Measurements from ENCODE around the gene ADGRL3. TPM values are rescaled to one million over a fixed set of nuclear protein-coding genes. Genes with fewer than 3 reads are reported as not detected.

The ADGRL3 gene
- polyA plus RNA-seq, 1 experiment, result 0.35 TPM

- H3K27me3 ChIP-seq (ENCODE audit: control insufficient read depth, insufficient read depth, low read length), result no peaks in the 10 kb centered on the region
- H3K4me3 ChIP-seq (ENCODE audit: low read depth, low read length), result no peak overlapping the region
- no peak for TF ChIP-seq CTCF (IDR thresholded peaks at IDR 0.05; ENCODE audit: low read depth, low read length)
- CTCF ChIA-PET, result no interaction called here
- peaks cover 2% of the 10 kb centered on the region; the same call in 1 of the 2 replicates for H3K9me3 ChIP-seq (ENCODE audit: control insufficient read depth, insufficient read depth, low read length)
- POLR2A ChIA-PET, result no interaction called here
- DNase-seq (ENCODE audit: low read depth, low spot score), result no peak
- H3K27ac ChIP-seq (ENCODE audit: low read depth, low read length), result no peak overlapping the region
Observed at GRCh38 chr4:61520681-61521160, 320.6 kb downstream of the ADGRL3 start.

- H3K27ac ChIP-seq (ENCODE audit: low read depth, low read length), result no peak overlapping the region
- TF ChIP-seq CTCF (IDR thresholded peaks at IDR 0.05; ENCODE audit: low read depth, low read length), result no peak
- CTCF ChIA-PET, result interaction anchor here (1.4 kb wide), 1 partner anchor 12 kb away, joined by 3 read pairs; no protein-coding TSS in a partner anchor
- H3K9me3 ChIP-seq (ENCODE audit: control insufficient read depth, insufficient read depth, low read length), result peaks cover 2% of the 10 kb centered on the region; the same call in 1 of the 2 replicates
- POLR2A ChIA-PET, result no interaction called here
- H3K27me3 ChIP-seq (ENCODE audit: control insufficient read depth, insufficient read depth, low read length), result no peaks in the 10 kb centered on the region
- no peak for DNase-seq (ENCODE audit: low read depth, low spot score)
- no peak overlapping the region for H3K4me3 ChIP-seq (ENCODE audit: low read depth, low read length)
Observed at GRCh38 chr4:61521451-61521850, 321.3 kb downstream of the ADGRL3 start.

GRCh38 chr4:61522312-61522711 lies 322.2 kb downstream of the ADGRL3 start:
- Histone ChIP-seq H3K27ac (ENCODE audit: low read depth, low read length) (no peak overlapping the region), H3K4me3 (ENCODE audit: low read depth, low read length) (no peak overlapping the region), H3K27me3 (ENCODE audit: control insufficient read depth, insufficient read depth, low read length) (no peaks in the 10 kb centered on the region), H3K9me3 (ENCODE audit: control insufficient read depth, insufficient read depth, low read length) (peaks cover under 1% of the 10 kb centered on the region; the same call in 1 of the 2 replicates)
- ChIA-PET CTCF (interaction anchor here (1.4 kb wide), 1 partner anchor 11 kb away, joined by 3 read pairs; no protein-coding TSS in a partner anchor), POLR2A (no interaction called here)
- no peak for TF ChIP-seq CTCF (IDR thresholded peaks at IDR 0.05; ENCODE audit: low read depth, low read length)
- DNase-seq (ENCODE audit: low read depth, low spot score), result no peak

- H3K9me3 ChIP-seq (ENCODE audit: control insufficient read depth, insufficient read depth, low read length), result no peaks in the 10 kb centered on the region
- H3K27me3 ChIP-seq (ENCODE audit: control insufficient read depth, insufficient read depth, low read length), result no peaks in the 10 kb centered on the region
- H3K4me3 ChIP-seq (ENCODE audit: low read depth, low read length), result no peak overlapping the region
- no peak for DNase-seq (ENCODE audit: low read depth, low spot score)
- no peak for TF ChIP-seq CTCF (IDR thresholded peaks at IDR 0.05; ENCODE audit: low read depth, low read length)
- ChIA-PET POLR2A (no interaction called here), CTCF (no interaction called here)
- H3K27ac ChIP-seq (ENCODE audit: low read depth, low read length), result no peak overlapping the region
Observed at GRCh38 chr4:61527888-61528287, 327.8 kb downstream of the ADGRL3 start.

GRCh38 chr4:61528595-61528994 lies 328.5 kb downstream of the ADGRL3 start:
- TF ChIP-seq CTCF (IDR thresholded peaks at IDR 0.05; ENCODE audit: low read depth, low read length), result no peak
- DNase-seq (ENCODE audit: low read depth, low spot score), result no peak
- H3K4me3 ChIP-seq (ENCODE audit: low read depth, low read length), result no peak overlapping the region
- H3K27me3 ChIP-seq (ENCODE audit: control insufficient read depth, insufficient read depth, low read length), result no peaks in the 10 kb centered on the region
- H3K9me3 ChIP-seq (ENCODE audit: control insufficient read depth, insufficient read depth, low read length), result no peaks in the 10 kb centered on the region
- H3K27ac ChIP-seq (ENCODE audit: low read depth, low read length), result no peak overlapping the region
- CTCF ChIA-PET, result no interaction called here
- POLR2A ChIA-PET, result no interaction called here
